ENCODE results near the gene CD79B.

The CD79B gene

GRCh38 chr17:63950940-63951907 lies 19.1 kb upstream of the CD79B start:
- no peak for DNase-seq

GRCh38 chr17:63949576-63950250 lies 17.6 kb upstream of the CD79B start:
- no peak for DNase-seq

- DNase-seq: no peak
Measured at GRCh38 chr17:63948521-63948920, 16.4 kb upstream of the CD79B start.

- no peak for DNase-seq
Measured at GRCh38 chr17:63947711-63948330, 15.7 kb upstream of the CD79B start.

GRCh38 chr17:63946440-63947363 lies 14.6 kb upstream of the CD79B start:
- DNase-seq: peak; percentile 2 to 34

- DNase-seq: no peak
Measured at GRCh38 chr17:63945784-63946439, 13.8 kb upstream of the CD79B start.

- no peak for DNase-seq
Measured at GRCh38 chr17:63944736-63945499, 12.8 kb upstream of the CD79B start.

GRCh38 chr17:63943745-63944144 lies 11.6 kb upstream of the CD79B start:
- DNase-seq: no peak

DNA sequence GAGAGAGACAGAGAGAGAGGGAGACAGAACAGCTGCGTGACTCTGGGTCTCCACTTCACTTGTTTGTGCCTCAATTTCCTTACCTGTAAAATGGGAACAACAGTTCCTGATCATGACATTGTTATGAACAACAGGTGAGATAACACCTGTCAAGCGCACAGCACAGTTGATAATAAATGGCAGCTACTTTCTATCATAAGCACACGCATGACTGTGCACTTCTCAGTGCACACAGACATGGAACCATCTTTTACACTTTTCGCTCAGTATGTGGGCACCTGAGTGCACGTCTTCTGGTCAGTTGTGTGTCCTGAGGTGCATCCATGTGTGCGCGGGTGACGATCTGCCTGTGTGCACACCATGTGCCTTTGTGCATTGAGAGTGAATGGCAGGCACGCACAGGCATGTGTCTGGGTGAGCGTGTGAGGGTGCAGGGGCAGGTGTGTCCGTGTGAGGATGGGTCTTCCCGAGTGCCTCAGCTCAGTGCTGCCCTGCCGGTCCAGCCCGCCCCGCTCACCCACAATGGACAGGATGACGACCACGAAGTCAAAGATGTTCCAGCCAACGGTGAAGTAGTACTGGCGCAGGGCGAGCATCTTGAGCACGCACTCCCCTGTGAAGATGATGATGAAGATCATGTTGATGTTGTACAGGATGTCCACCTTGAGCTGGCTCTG lies 10.3 kb upstream of the CD79B start:
- no peak for DNase-seq

DNA sequence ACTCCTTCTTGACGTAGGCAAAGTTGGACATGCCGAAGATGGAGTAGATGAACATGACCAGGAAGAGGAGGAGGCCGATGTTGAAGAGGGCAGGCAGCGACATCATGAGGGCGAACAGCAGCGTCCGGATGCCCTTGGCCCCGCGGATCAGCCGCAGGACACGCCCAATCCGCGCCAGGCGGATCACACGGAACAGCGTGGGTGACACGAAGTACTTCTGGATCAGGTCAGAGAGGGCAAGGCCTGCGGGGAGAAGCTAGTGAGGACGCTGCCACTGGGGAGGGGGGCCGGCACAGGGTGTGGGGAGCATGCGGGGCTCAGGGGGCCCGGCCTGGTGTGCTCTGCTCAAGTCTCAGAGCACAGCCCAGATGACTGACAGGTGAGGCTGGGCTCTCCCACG lies 9.6 kb upstream of the CD79B start:
- DNase-seq: no peak

GRCh38 chr17:63941162-63941561 lies 9.0 kb upstream of the CD79B start:
- DNase-seq: no peak

DNA sequence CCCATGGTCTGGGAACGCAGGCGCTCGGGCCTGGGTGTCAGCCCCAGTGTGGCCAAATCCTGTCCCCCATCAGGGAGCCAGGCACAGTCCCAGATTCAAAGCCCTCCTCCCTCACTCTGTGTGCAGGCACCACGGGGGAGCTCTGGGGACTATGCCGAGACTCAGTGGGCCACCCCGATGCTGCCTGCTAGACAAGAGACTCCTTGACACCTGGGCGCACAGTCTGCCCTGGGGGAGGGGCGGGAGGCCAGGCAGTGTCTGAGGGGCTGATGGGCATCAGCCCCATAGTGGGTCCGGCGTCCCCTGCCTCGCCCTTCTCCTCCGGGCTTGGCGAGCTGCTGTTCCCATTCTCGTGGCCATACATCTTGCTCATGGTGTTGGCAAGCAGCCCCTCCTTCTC lies 8.5 kb upstream of the CD79B start:
- no peak for DNase-seq

GRCh38 chr17:63939884-63940283 lies 7.8 kb upstream of the CD79B start:
- DNase-seq: no peak

DNA sequence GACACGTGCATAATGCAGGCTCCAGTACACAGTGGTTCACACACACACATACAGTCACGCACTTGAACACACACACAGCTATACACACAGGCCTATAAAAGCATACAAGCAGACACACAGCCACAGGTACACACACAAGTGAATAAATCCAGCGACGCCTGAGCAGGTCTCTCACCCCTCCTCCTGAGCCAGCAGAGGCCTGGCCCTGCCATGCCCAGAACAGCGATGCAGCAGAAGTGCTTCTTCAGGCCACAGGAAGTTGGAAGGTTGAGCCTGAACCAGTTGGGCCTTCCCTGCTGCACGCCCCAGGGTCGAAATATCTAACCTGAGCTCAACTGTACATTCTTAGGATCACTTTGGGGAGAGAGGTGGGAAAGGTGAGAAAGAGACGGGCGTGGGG lies 7.3 kb upstream of the CD79B start:
- DNase-seq: no peak

- no peak for DNase-seq
Measured at GRCh38 chr17:63937920-63938319, 5.8 kb upstream of the CD79B start.

GRCh38 chr17:63937319-63937718 lies 5.2 kb upstream of the CD79B start:
- no peak for DNase-seq

DNA sequence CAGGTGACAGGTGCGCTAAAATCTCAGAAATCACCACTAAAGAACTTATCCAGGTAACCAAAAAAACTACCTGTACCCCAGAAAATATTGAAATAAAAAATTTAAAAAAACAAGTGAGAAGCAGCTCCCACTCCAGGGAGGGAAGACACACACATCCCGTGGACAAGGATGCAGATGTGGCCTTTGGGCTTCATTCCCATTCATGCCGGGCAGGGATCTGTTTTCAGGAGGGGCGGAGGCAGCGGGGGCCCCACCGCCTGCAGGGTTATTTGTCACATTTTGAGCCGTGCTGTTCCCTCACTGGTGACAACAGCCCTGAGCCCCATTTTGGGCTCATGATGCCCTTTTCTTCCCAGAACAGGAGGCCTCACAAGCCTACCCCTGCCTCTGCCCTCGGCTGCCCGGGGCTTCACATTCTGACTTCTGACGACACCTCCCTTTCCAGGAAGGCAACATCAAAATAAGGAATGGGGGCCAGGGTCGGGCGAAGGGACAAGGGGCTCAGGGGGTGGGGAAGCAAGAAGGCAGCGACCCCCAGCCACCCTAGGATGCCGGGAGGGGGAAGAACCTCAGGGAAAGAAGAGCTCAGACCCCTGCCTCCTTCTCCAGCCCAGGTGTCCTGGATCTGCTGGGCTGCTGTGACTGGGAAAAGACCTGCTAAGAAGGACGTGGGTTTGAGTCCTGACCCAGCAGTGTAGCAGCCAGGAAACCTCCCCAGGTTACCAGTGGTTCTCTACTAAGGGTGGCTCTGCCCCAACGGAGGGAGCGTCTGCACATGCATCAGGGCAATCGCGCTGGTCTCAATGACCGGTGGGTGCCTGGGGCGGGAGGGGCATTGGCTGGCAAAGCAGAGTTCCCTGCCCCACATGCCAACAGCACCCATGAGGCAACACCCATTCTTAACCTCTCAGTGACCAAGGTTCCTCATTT lies 2.3 kb upstream of the CD79B start:
- DNase-seq: no peak

- no peak for DNase-seq
Measured at GRCh38 chr17:63933598-63933997, 1.5 kb upstream of the CD79B start.

DNA sequence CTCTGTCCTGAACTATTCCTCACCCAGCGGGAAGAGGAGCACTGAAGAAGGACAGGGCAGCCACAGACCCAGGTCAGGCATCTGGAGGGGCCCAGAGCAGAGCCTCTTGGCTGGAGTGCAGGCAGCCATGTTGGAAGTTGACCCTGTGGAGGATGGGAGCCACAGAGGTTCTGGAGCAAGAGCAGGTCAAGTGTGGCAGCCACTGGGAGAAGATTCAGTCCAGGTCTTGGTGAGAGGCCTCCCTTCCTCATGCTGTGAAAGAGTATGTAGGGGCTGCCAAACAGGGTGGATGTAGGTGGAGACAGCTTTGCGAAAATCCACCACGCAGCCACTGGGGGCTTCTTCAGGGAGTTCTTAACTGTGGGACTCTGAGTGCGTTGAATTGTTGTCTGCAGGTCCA lies 590 bp upstream of the CD79B start:
- no peak for DNase-seq

Measured in NCI-H446 (cell line).